ENCODE data around the gene TMEM25.

DNA sequence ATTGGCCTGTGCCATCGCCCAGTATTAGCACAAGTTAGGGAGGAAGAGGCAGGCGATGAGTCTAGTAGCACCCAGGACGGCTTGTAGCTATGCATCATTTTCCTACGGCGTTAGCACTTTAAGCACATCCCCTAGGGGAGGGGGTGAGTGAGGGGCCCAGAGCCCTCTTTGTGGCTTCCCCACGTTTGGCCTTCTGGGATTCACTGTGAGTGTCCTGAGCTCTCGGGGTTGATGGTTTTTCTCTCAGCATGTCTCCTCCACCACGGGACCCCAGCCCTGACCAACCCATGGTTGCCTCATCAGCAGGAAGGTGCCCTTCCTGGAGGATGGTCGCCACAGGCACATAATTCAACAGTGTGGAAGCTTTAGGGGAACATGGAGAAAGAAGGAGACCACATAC lies 4.3 kb downstream of the TMEM25 start:
- TF ChIP-seq TAF1 (IDR thresholded peaks at IDR 0.05; ENCODE audit: low read depth), result no peak
- TF ChIP-seq YY1 (IDR thresholded peaks at IDR 0.05; ENCODE audit: low read depth), result no peak
- no peak for TF ChIP-seq EP300 (IDR thresholded peaks at IDR 0.05; ENCODE audit: borderline replicate concordance)
